SW 1271 (cell line): Measurements from ENCODE around the gene PAXX.
"Not testable (repeated sequence)": the region's sequence is repeated elsewhere in the genome, so short reads cannot be mapped to it uniquely, and the experiment has no call there.

Experiments
- DNase-seq, 2 experiments: peaks; one replicate each; lab custom pipeline; 2025; lab: John Stamatoyannopoulos, UW

Gene PAXX

GRCh38 chr9:136983167-136983566 lies 9.1 kb upstream of the PAXX start:
- no peak for DNase-seq

GRCh38 chr9:136983656-136984314 lies 8.4 kb upstream of the PAXX start:
- DNase-seq: no peak

GRCh38 chr9:136984464-136985026 lies 7.7 kb upstream of the PAXX start:
- DNase-seq: no peak

- no peak for DNase-seq
Measured at GRCh38 chr9:136985027-136985602, 7.1 kb upstream of the PAXX start.

GRCh38 chr9:136985853-136986252 lies 6.4 kb upstream of the PAXX start:
- DNase-seq: no peak

- DNase-seq: no peak
Measured at GRCh38 chr9:136988872-136989271, 3.4 kb upstream of the PAXX start.

GRCh38 chr9:136990242-136990911 lies 1.8 kb upstream of the PAXX start:
- DNase-seq: no peak

- no peak for DNase-seq
Measured at GRCh38 chr9:136992819-136993369, 672 bp downstream of the PAXX start.

- no peak for DNase-seq
Measured at GRCh38 chr9:136994180-136994887, 2.1 kb downstream of the PAXX start.

GRCh38 chr9:136994888-136995230 lies 2.6 kb downstream of the PAXX start:
- no peak for DNase-seq

GRCh38 chr9:136995362-136995761 lies 3.1 kb downstream of the PAXX start:
- no peak for DNase-seq

- no peak for DNase-seq
Measured at GRCh38 chr9:136995772-136996311, 3.6 kb downstream of the PAXX start.

- no peak for DNase-seq
Measured at GRCh38 chr9:136996361-136997292, 4.4 kb downstream of the PAXX start, which contains the start of gene CLIC3. TSS of gene CLIC3 (minus strand) at chr9:136996568. CDS start at chr9:136996543, 25 bp downstream.

GRCh38 chr9:136997371-136997770 lies 5.1 kb downstream of the PAXX start:
- DNase-seq: no peak

- DNase-seq: no peak
Measured at GRCh38 chr9:136997830-136998234, 5.6 kb downstream of the PAXX start.

- DNase-seq: no peak
Measured at GRCh38 chr9:137000177-137000930, 8.1 kb downstream of the PAXX start.

- no peak for DNase-seq
Measured at GRCh38 chr9:137001857-137002645, 9.8 kb downstream of the PAXX start.

GRCh38 chr9:137002646-137003041 lies 10.4 kb downstream of the PAXX start:
- DNase-seq: no peak

- not testable (repeated sequence) for DNase-seq
Measured at GRCh38 chr9:137004285-137004684, 12.1 kb downstream of the PAXX start.
